GM12873 (cell line): ENCODE results near the gene SF3B2.

Source experiments
- TF ChIP-seq, protein P1 (sequence below): IDR thresholded peaks from 2 replicates; pipeline ENCODE4 v1.5.1; 2012; ENCODE audit warnings: low read depth, mild to moderate bottlenecking, moderate library complexity, low read length, control low read depth; ENCODE audit not compliant: insufficient read depth; ENCODE audit errors: missing control alignments

SF3B2 gene

GRCh38 chr11:66082946-66083698 is 31.0 kb downstream of the SF3B2 start:
- TF ChIP-seq, protein P1, sequence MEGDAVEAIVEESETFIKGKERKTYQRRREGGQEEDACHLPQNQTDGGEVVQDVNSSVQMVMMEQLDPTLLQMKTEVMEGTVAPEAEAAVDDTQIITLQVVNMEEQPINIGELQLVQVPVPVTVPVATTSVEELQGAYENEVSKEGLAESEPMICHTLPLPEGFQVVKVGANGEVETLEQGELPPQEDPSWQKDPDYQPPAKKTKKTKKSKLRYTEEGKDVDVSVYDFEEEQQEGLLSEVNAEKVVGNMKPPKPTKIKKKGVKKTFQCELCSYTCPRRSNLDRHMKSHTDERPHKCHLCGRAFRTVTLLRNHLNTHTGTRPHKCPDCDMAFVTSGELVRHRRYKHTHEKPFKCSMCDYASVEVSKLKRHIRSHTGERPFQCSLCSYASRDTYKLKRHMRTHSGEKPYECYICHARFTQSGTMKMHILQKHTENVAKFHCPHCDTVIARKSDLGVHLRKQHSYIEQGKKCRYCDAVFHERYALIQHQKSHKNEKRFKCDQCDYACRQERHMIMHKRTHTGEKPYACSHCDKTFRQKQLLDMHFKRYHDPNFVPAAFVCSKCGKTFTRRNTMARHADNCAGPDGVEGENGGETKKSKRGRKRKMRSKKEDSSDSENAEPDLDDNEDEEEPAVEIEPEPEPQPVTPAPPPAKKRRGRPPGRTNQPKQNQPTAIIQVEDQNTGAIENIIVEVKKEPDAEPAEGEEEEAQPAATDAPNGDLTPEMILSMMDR = no peak

GRCh38 chr11:66083767-66084166 is 31.6 kb downstream of the SF3B2 start:
- TF ChIP-seq, protein P1 = no peak

GRCh38 chr11:66084821-66085475 is 32.8 kb downstream of the SF3B2 start:
- TF ChIP-seq, protein P1 = no peak

DNA sequence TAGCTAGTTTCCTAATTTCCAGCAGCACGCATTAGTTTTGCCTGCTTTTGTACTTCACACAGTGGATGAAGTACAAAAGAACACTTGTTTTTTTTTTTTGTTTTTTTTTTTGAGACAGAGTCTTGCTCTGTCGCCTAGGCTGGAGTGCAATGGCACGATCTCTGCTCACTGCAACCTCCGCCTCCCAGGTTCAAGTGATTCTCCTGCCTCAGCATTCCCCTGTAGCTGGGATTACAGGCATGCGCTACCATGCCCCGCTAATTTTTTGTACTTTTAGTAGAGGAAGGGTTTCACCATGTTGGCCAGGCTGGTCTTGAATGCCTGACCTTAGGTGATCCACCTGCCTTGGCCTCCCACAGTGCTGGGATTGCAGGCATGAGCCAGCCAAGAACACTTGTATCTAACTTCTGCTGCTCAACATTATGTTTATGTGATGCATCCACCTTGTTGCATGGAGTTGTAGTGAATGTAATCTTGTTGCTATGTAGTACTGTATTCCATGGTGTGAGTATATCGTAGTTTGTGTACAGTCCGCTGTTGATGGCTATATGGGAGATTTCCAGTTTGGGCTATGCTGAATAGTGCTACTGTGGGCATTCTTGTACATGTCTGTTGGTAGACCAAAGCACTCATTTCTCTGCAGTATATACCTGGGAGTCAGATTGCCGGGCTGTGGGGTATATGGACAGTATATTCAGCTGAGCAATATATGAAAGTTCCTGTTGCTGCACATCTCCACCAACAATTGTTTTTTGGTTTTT is 35.2 kb downstream of the SF3B2 start:
- TF ChIP-seq, protein P1 = no peak

- TF ChIP-seq, protein P1 = no peak
These were observed 36.9 kb downstream of the SF3B2 start for GRCh38 chr11:66089067-66089466.

DNA sequence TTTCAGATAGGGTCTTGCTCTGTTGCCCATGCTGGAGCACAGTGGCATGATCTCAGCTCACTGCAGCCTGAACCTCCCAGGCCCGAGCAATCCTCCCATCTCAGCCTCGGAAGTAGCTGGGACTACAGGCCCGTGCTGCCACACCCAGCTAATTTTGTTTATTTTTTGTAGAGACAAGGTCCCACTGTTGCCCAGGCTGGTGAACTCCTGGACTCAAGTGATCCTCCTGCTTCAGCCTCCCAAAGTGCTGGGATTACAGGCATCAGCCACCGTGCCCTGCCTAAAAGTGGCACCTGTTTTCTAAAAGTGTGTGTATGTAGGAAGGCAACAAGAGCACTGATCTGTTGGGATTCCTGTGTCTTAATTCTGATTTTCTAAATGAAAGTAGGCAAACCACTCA is 38.1 kb downstream of the SF3B2 start:
- TF ChIP-seq, protein P1 = no peak
